ENCODE measurements around the gene NDST3. TPM values are rescaled to one million over a fixed set of nuclear protein-coding genes. Genes with fewer than 3 reads are reported as not detected.

The NDST3 gene
- total and polyA plus RNA-seq, 4 donors, result 0.36 to 2.8 (median 1.4) TPM

- H3K9ac ChIP-seq (ENCODE audit: low read depth in 1 of 2, low read length in 2 of 2), result no peak overlapping the region
Observed at GRCh38 chr4:118076958-118077766, 42.9 kb downstream of the NDST3 start.

DNA sequence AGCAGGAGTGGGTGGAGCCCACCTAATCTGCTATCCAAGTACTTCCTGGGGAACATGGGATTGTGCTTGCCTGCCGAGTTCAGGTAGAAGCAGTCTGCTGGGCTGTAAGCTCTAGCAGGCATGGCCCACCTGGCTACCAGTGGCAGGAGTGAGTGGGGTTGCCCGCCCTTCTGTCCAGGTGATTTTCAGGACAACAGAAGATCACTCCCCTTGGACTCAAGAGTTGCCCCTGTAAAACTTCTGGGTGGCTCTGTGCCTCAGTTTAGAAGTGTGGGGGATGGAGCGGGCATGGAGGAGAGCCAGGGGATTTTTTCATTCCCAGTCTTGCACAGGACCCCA lies 43.5 kb downstream of the NDST3 start:
- TF ChIP-seq GABPA (IDR thresholded peaks at IDR 0.05 in 1 of 2, conservative IDR thresholded peaks at IDR 0.05 in 1 of 2) (no peak), RXRA (IDR thresholded peaks at IDR 0.05) (no peak), TAF1 (conservative IDR thresholded peaks at IDR 0.05) (no peak), HNF4A (conservative IDR thresholded peaks at IDR 0.05) (no peak), SP1 (IDR thresholded peaks at IDR 0.05) (no peak), JUND (IDR thresholded peaks at IDR 0.05) (no peak), ZBTB33 (IDR thresholded peaks at IDR 0.05) (no peak), HNF4G (IDR thresholded peaks at IDR 0.05) (no peak), REST (IDR thresholded peaks at IDR 0.05) (no peak), NR2F2 (IDR thresholded peaks at IDR 0.05) (no peak), EGR1 (IDR thresholded peaks at IDR 0.05; ENCODE audit: low read depth in 2 of 2) (no peak), YY1 (IDR thresholded peaks at IDR 0.05) (no peak), FOXA2 (IDR thresholded peaks at IDR 0.05) (no peak), FOXA1 (IDR thresholded peaks at IDR 0.05) (no peak), RAD21 (IDR thresholded peaks at IDR 0.05) (no peak), ATF3 (IDR thresholded peaks at IDR 0.05) (no peak)
- TF ChIP-seq, protein P1, sequence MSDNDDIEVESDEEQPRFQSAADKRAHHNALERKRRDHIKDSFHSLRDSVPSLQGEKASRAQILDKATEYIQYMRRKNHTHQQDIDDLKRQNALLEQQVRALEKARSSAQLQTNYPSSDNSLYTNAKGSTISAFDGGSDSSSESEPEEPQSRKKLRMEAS (IDR thresholded peaks at IDR 0.05), result no peak
- TF ChIP-seq, protein P2, sequence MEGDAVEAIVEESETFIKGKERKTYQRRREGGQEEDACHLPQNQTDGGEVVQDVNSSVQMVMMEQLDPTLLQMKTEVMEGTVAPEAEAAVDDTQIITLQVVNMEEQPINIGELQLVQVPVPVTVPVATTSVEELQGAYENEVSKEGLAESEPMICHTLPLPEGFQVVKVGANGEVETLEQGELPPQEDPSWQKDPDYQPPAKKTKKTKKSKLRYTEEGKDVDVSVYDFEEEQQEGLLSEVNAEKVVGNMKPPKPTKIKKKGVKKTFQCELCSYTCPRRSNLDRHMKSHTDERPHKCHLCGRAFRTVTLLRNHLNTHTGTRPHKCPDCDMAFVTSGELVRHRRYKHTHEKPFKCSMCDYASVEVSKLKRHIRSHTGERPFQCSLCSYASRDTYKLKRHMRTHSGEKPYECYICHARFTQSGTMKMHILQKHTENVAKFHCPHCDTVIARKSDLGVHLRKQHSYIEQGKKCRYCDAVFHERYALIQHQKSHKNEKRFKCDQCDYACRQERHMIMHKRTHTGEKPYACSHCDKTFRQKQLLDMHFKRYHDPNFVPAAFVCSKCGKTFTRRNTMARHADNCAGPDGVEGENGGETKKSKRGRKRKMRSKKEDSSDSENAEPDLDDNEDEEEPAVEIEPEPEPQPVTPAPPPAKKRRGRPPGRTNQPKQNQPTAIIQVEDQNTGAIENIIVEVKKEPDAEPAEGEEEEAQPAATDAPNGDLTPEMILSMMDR (IDR thresholded peaks at IDR 0.05; ENCODE audit: low read depth, low read length, missing input control), result no peak
- H3K36me3 ChIP-seq (ENCODE audit: control insufficient read depth in 4 of 4, insufficient read depth in 3 of 4, low read depth in 1 of 4, low read length in 3 of 4), result no peaks in the 10 kb centered on the region
- no peak overlapping the region for H3K4me3 ChIP-seq (ENCODE audit: low read depth in 1 of 3, low read length in 3 of 3)
- no peaks in the 10 kb centered on the region for H3K4me1 ChIP-seq (ENCODE audit: control insufficient read depth in 4 of 4, insufficient read depth in 4 of 4, low read length in 3 of 4)
- 89% methylated on average over 3 of the region's 3 CpGs for WGBS
- no peaks in the 10 kb centered on the region for H3K9me3 ChIP-seq (ENCODE audit: control insufficient read depth in 4 of 4, low read length in 3 of 4)
- H3K27ac ChIP-seq (ENCODE audit: low read depth in 1 of 2, low read length in 2 of 2), result no peak overlapping the region
- DNase-seq (ENCODE audit: low spot score), result no peak
- no peak overlapping the region for H3K9ac ChIP-seq (ENCODE audit: low read depth in 1 of 2, low read length in 2 of 2)
- no peaks in the 10 kb centered on the region for H3K27me3 ChIP-seq (ENCODE audit: control insufficient read depth in 4 of 4, insufficient read depth in 4 of 4, low read length in 3 of 4)

More at GRCh38 chr4:118076958-118077766, 42.9 kb downstream of the NDST3 start:
- TF ChIP-seq, protein P2 (IDR thresholded peaks at IDR 0.05; ENCODE audit: low read depth, low read length, missing input control), result peak; percentile 50
- TF ChIP-seq NR2F2 (IDR thresholded peaks at IDR 0.05), result no peak
- peak; percentile 58 to 72 for TF ChIP-seq RAD21 (IDR thresholded peaks at IDR 0.05)
- no peaks in the 10 kb centered on the region for H3K27me3 ChIP-seq (ENCODE audit: control insufficient read depth in 4 of 4, insufficient read depth in 4 of 4, low read length in 3 of 4)
- no peak for DNase-seq (ENCODE audit: low spot score)
- no peaks in the 10 kb centered on the region for H3K4me1 ChIP-seq (ENCODE audit: control insufficient read depth in 4 of 4, insufficient read depth in 4 of 4, low read length in 3 of 4)
- no peak overlapping the region for H3K27ac ChIP-seq (ENCODE audit: low read depth in 1 of 2, low read length in 2 of 2)
- WGBS, result 61% methylated on average over 8 of the region's 8 CpGs
- no peaks in the 10 kb centered on the region for H3K9me3 ChIP-seq (ENCODE audit: control insufficient read depth in 4 of 4, low read length in 3 of 4)
- no peak overlapping the region for H3K4me3 ChIP-seq (ENCODE audit: low read depth in 1 of 3, low read length in 3 of 3)
- H3K36me3 ChIP-seq (ENCODE audit: control insufficient read depth in 4 of 4, insufficient read depth in 3 of 4, low read depth in 1 of 4, low read length in 3 of 4), result no peaks in the 10 kb centered on the region

Data from liver (tissue), 9 donors.